ENCODE data around the gene RGMA.

DNA sequence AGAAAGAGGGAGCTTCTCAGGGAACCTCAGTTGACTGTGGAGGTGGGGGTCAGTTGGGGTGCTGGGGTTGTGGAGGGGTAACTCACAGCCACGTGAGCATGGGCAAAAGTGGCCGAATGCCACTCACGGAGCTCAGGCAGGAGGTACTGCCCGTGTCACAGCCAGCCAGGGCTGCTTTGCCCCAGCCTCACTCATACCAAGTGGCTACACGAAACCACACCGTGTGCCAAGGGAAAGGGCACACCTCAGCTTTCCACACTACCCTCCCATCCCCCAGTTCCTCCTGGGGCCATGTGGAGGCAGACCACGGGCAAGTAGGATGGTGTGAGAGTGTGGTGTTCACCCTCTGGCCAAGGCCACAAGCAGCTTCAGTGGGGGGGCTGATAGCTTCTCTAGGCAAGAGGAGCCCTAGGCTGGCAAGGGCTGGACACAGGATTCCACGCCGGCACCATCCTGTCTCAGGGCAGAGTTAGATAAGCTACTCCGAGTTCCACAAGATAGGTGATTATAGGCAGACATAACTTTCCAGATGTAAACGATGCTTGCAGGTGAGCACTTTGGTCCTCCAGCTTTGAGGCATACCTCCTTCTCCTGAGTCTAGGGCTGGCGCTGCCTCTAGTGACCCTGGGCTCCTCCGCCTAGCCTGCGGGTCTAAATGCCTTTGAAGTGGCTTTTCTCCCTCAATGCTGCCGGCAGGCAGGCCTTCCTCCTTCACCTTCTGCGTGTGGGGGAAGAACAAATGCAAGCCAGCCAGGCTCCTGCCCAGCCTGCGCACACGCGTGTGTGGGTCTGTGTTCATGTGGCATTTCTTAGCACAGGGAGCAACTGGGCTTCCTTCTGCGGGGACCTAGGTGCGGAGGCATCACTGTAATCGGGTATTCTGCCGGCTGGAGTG lies 25.0 kb downstream of the RGMA start:
- TF ChIP-seq CTCF (IDR thresholded peaks at IDR 0.05) = no peak
- no peak for TF ChIP-seq ZFX (IDR thresholded peaks at IDR 0.05; ENCODE audit: borderline replicate concordance)
